Measurements from ENCODE around the gene GAB1.

Gene GAB1

GRCh38 chr4:143336781-143337599 is at the start of gene GAB1:
GAB1 (plus strand) TSS chr4:143336876; CDS start chr4:143337189, 313 bp downstream.
- DNase-seq, result no peak

GRCh38 chr4:143287572-143287923 is 49.1 kb upstream of the GAB1 start:
- DNase-seq, result no peak

GRCh38 chr4:143288171-143288570 is 48.5 kb upstream of the GAB1 start:
- DNase-seq, result no peak

GRCh38 chr4:143289370-143289769 is 47.3 kb upstream of the GAB1 start:
- no peak for DNase-seq

GRCh38 chr4:143291314-143291713 is 45.4 kb upstream of the GAB1 start:
- no peak for DNase-seq

GRCh38 chr4:143292858-143293257 is 43.8 kb upstream of the GAB1 start:
- DNase-seq, result no peak

GRCh38 chr4:143294310-143294709 is 42.4 kb upstream of the GAB1 start:
- no peak for DNase-seq

GRCh38 chr4:143294710-143295275 is 41.9 kb upstream of the GAB1 start:
- no peak for DNase-seq

- no peak for DNase-seq
These were observed 40.1 kb upstream of the GAB1 start for GRCh38 chr4:143296397-143297067.

GRCh38 chr4:143300860-143301259 is 35.8 kb upstream of the GAB1 start:
- no peak for DNase-seq

GRCh38 chr4:143302536-143302935 is 34.1 kb upstream of the GAB1 start:
- DNase-seq, result no peak

- no peak for DNase-seq
These were observed 29.9 kb upstream of the GAB1 start for GRCh38 chr4:143306788-143307187.

- no peak for DNase-seq
These were observed 29.1 kb upstream of the GAB1 start for GRCh38 chr4:143307531-143307930.

GRCh38 chr4:143308377-143308776 is 28.3 kb upstream of the GAB1 start:
- no peak for DNase-seq

GRCh38 chr4:143311924-143312323 is 24.8 kb upstream of the GAB1 start:
- DNase-seq, result no peak

GRCh38 chr4:143313521-143313920 is 23.2 kb upstream of the GAB1 start:
- no peak for DNase-seq

- DNase-seq, result no peak
These were observed 22.7 kb upstream of the GAB1 start for GRCh38 chr4:143313996-143314395.

- DNase-seq, result no peak
These were observed 16.6 kb upstream of the GAB1 start for GRCh38 chr4:143320113-143320512.

GRCh38 chr4:143326735-143327134 is 9.9 kb upstream of the GAB1 start:
- no peak for DNase-seq

- no peak for DNase-seq
These were observed 6.7 kb upstream of the GAB1 start for GRCh38 chr4:143329985-143330384.

- peak; percentile 92 for DNase-seq
These were observed 496 bp upstream of the GAB1 start for GRCh38 chr4:143335979-143336780.

GRCh38 chr4:143337600-143338287 is 1.1 kb downstream of the GAB1 start:
- peak; percentile 48 for DNase-seq

GRCh38 chr4:143338313-143338712 is 1.6 kb downstream of the GAB1 start:
- no peak for DNase-seq
